ENCODE measurements around the gene TNNT3.

Gene TNNT3

DNA sequence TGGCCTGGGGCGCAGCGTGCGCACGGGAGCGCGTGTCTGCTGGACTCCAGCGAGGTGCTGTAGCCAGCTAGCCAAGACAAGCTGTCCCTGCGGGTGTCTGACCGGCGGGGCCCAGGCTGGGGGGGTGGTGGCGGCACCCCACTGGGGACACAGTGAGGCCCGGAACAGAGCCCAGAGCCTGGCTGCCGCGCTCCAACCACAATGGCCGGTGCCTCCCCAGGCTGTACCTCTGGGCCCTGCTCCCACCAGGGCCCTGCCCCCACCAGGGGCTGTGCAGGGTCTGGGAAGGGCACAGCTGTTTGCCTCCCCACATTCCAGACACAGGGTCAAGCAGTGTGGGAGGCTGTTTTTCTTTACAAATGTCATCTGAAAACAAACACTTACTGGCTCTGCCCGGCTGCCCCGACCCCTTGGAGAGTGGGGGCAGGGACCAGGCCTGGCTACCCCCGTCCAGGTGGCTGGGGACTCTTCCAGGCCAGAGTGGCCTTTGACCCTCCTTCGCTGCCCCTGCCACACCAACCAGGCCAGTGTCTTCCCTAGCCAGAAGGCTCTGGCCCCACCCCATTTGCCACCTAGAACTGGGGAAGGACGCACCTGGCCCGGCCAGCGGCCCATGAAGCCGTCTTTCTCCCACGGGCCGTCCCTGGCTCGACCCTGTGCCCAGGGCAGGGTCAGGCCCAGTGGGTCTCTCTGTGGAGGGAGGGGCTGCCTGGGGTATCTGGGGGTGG, 63.5 kb downstream of the TNNT3 start:
- ATAC-seq (replicated peaks; ENCODE audit: extremely low read depth, poor library complexity, severe bottlenecking), result no peak
- no peaks in the 10 kb centered on the region for H3K9me3 Mint-ChIP-seq
- H3K36me3 Mint-ChIP-seq (ENCODE audit: insufficient read depth), result no peaks in the 10 kb centered on the region
- H3K27me3 Mint-ChIP-seq, result no peaks in the 10 kb centered on the region
- H3K27ac Mint-ChIP-seq (ENCODE audit: low read depth), result no peak overlapping the region
- H3K4me1 Mint-ChIP-seq, result no peaks in the 10 kb centered on the region
- DNase-seq (ENCODE audit: low spot score in 2 of 2), result no peak
- no peak overlapping the region for H3K4me3 Mint-ChIP-seq

DNA sequence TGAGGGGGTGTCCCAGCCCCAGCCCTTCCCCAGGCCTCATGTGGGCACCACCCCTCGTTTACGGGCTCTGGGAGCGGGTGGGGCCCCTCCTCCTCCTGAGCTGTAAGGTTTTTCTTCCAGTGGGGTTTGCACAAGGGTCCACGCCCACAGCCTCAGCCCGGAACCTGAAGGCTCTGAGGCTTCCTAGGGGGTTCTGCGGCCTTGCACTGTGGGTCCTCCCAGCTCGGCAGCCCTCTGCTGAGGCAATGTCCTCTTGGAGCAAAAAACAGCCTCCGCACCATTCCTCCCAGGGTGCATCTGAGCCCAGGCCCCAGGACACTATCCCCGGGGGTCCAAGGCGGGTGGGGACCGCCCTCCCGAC, 64.1 kb downstream of the TNNT3 start:
- Mint-ChIP-seq H3K4me1 (no peaks in the 10 kb centered on the region), H3K9me3 (no peaks in the 10 kb centered on the region)
- no peak for DNase-seq (ENCODE audit: low spot score in 2 of 2)

GRCh38 chr11:1987024-1987423, 67.5 kb downstream of the TNNT3 start:
- ATAC-seq (replicated peaks; ENCODE audit: extremely low read depth, poor library complexity, severe bottlenecking) (no peak), DNase-seq (ENCODE audit: low spot score in 2 of 2) (no peak)

More for the DNA sequence above, 64.1 kb downstream of the TNNT3 start:
- Mint-ChIP-seq H3K36me3 (ENCODE audit: insufficient read depth) (no peaks in the 10 kb centered on the region), H3K4me3 (no peak overlapping the region), H3K27me3 (no peaks in the 10 kb centered on the region), H3K27ac (ENCODE audit: low read depth) (no peak overlapping the region)
- no peak for ATAC-seq (replicated peaks; ENCODE audit: extremely low read depth, poor library complexity, severe bottlenecking)

DNA sequence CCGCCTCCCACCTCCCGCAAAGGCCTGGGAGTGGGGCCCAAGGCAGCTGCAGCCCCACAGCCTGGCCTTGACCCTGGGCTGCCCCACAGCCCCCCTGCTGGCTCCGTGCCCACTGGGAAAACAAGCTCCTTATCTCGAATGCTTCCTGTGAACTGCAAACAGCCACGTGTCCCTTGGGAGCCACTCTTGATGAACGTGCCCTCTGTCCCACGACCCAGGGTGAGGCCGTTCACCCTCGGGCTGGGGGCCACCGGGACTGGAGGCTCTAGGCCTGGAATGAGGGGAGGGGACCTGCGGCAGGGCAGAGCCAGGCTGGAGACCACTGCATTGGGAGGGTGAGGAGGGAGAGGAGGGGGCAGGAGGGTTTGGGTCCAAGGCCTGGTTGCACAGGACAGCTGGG, 68.7 kb downstream of the TNNT3 start:
- ATAC-seq (replicated peaks; ENCODE audit: extremely low read depth, poor library complexity, severe bottlenecking) (no peak), DNase-seq (ENCODE audit: low spot score in 2 of 2) (no peak)
- Mint-ChIP-seq H3K36me3 (ENCODE audit: insufficient read depth) (peaks cover 2% of the 10 kb centered on the region), H3K4me1 (no peaks in the 10 kb centered on the region), H3K27ac (ENCODE audit: low read depth) (no peak overlapping the region), H3K4me3 (no peak overlapping the region), H3K9me3 (no peaks in the 10 kb centered on the region), H3K27me3 (no peaks in the 10 kb centered on the region)

More at GRCh38 chr11:1987024-1987423, 67.5 kb downstream of the TNNT3 start:
- Mint-ChIP-seq H3K4me3 (no peak overlapping the region), H3K4me1 (no peaks in the 10 kb centered on the region), H3K27ac (ENCODE audit: low read depth) (no peak overlapping the region), H3K36me3 (ENCODE audit: insufficient read depth) (peaks cover 2% of the 10 kb centered on the region), H3K27me3 (no peaks in the 10 kb centered on the region), H3K9me3 (no peaks in the 10 kb centered on the region)
